BE2C (cell line): ENCODE measurements around the gene NBPF20. TPM values are rescaled to one million over a fixed set of nuclear protein-coding genes. Genes with fewer than 3 reads are reported as not detected.
A peak's percentile ranks its signal among the peaks of the same experiment; 100 is the strongest.
"Not testable (repeated sequence)": the region's sequence is repeated elsewhere in the genome, so short reads cannot be mapped to it uniquely, and the experiment has no call there.

Source experiments
- DNase-seq: peaks from one replicate; pipeline ENCODE4 v3.0.0-alpha.2; 2020
- H3K27me3 ChIP-seq: fragments of 250-450 bp; sonication (Bioruptor Pico); 2 replicates; pipeline ENCODE4 v1.5.1; 2020; ENCODE audit warnings: mild to moderate bottlenecking
- H3K36me3 ChIP-seq: fragments of 250-450 bp; sonication (Bioruptor Pico); 2 replicates; pipeline ENCODE4 v1.5.1; 2020; ENCODE audit warnings: mild to moderate bottlenecking
- H3K4me1 ChIP-seq: fragments of 250-450 bp; sonication (Bioruptor Pico); 2 replicates; pipeline ENCODE4 v1.5.1; 2020
- H3K4me3 ChIP-seq: 2 replicates; pipeline ENCODE4 v1.5.1; 2011; ENCODE audit warnings: low read depth, low read length
- H3K9me3 ChIP-seq: fragments of 250-450 bp; sonication (Bioruptor Pico); 2 replicates; pipeline ENCODE4 v1.5.1; 2020
- CTCF ChIP-seq: IDR thresholded peaks from 2 replicates; pipeline ENCODE4 v1.5.1; 2012; ENCODE audit warnings: mild to moderate bottlenecking, low read depth, low read length
- polyA plus RNA-seq: library from polyadenylated mRNA; unstranded; fragments of >200 nt; gene quantifications from one replicate; pipeline ENCODE4 v1.2.1, GENCODE V29; 2012; ENCODE audit warnings: low read depth, missing spikeins; ENCODE audit not compliant: insufficient read length, insufficient read depth

Gene NBPF20
- 0.91 TPM for polyA plus RNA-seq

GRCh38 chr1:145425436-145426029 lies at the start of gene NBPF20:
Gene NBPF20, minus strand, starts transcription at chr1:145425603. Its CDS starts 20,331 bp downstream, at chr1:145405272.
- Histone ChIP-seq H3K36me3 (no peaks in the 10 kb centered on the region), H3K27me3 (no peaks in the 10 kb centered on the region), H3K9me3 (no peaks in the 10 kb centered on the region), H3K4me1 (no peaks in the 10 kb centered on the region), H3K4me3 (peak within 1 kb of the TSS; percentile 75)
- DNase-seq = peak; percentile 89
- TF ChIP-seq CTCF = no peak

- DNase-seq, H3K27me3 ChIP-seq, H3K36me3 ChIP-seq, H3K4me1 ChIP-seq, H3K9me3 ChIP-seq: not testable (repeated sequence)
- peak overlapping the region; percentile 51; the same call in 1 of the 2 replicates for H3K4me3 ChIP-seq
Observed at GRCh38 chr1:145474837-145475368, 49.5 kb upstream of the NBPF20 start.

- not testable (repeated sequence) for H3K36me3 ChIP-seq, H3K4me3 ChIP-seq, H3K4me1 ChIP-seq
Observed at GRCh38 chr1:145472731-145473130, 47.3 kb upstream of the NBPF20 start.

GRCh38 chr1:145471365-145471764 lies 46.0 kb upstream of the NBPF20 start:
- not testable (repeated sequence) for H3K9me3 ChIP-seq, H3K4me1 ChIP-seq, DNase-seq, H3K4me3 ChIP-seq, H3K27me3 ChIP-seq, H3K36me3 ChIP-seq

More at GRCh38 chr1:145472731-145473130, 47.3 kb upstream of the NBPF20 start:
- DNase-seq, H3K27me3 ChIP-seq, H3K9me3 ChIP-seq: not testable (repeated sequence)

GRCh38 chr1:145465405-145466144 lies 40.2 kb upstream of the NBPF20 start:
- H3K27me3 ChIP-seq, H3K4me1 ChIP-seq, H3K9me3 ChIP-seq, H3K36me3 ChIP-seq: not testable (repeated sequence)
- DNase-seq = peak; percentile 85
- peak overlapping the region; percentile 51 for H3K4me3 ChIP-seq

- H3K4me1 ChIP-seq, H3K9me3 ChIP-seq, H3K36me3 ChIP-seq, DNase-seq, H3K27me3 ChIP-seq: not testable (repeated sequence)
- H3K4me3 ChIP-seq = peak overlapping the region; percentile 51
Observed at GRCh38 chr1:145464708-145465336, 39.4 kb upstream of the NBPF20 start.

GRCh38 chr1:145464017-145464416 lies 38.6 kb upstream of the NBPF20 start:
- not testable (repeated sequence) for H3K9me3 ChIP-seq, DNase-seq, H3K4me1 ChIP-seq, H3K36me3 ChIP-seq, H3K27me3 ChIP-seq, H3K4me3 ChIP-seq

- not testable (repeated sequence) for H3K36me3 ChIP-seq, DNase-seq, H3K4me1 ChIP-seq, H3K9me3 ChIP-seq, H3K27me3 ChIP-seq, H3K4me3 ChIP-seq
Observed at GRCh38 chr1:145460684-145461083, 35.3 kb upstream of the NBPF20 start.

- not testable (repeated sequence) for H3K4me1 ChIP-seq, H3K4me3 ChIP-seq, H3K9me3 ChIP-seq, H3K27me3 ChIP-seq, H3K36me3 ChIP-seq, DNase-seq
Observed at GRCh38 chr1:145460048-145460447, 34.6 kb upstream of the NBPF20 start.

GRCh38 chr1:145459591-145459990 lies 34.2 kb upstream of the NBPF20 start:
- H3K27me3 ChIP-seq, H3K9me3 ChIP-seq, H3K4me3 ChIP-seq, DNase-seq, H3K4me1 ChIP-seq, H3K36me3 ChIP-seq: not testable (repeated sequence)

GRCh38 chr1:145459063-145459462 lies 33.7 kb upstream of the NBPF20 start:
- H3K4me1 ChIP-seq, H3K36me3 ChIP-seq, H3K9me3 ChIP-seq, H3K27me3 ChIP-seq, H3K4me3 ChIP-seq, DNase-seq: not testable (repeated sequence)

- not testable (repeated sequence) for H3K4me1 ChIP-seq, H3K4me3 ChIP-seq, DNase-seq, H3K27me3 ChIP-seq, H3K36me3 ChIP-seq, H3K9me3 ChIP-seq
Observed at GRCh38 chr1:145454824-145455177, 29.4 kb upstream of the NBPF20 start.

- H3K36me3 ChIP-seq, H3K9me3 ChIP-seq, DNase-seq, H3K27me3 ChIP-seq, H3K4me1 ChIP-seq, H3K4me3 ChIP-seq: not testable (repeated sequence)
Observed at GRCh38 chr1:145453873-145454823, 28.7 kb upstream of the NBPF20 start.

- H3K9me3 ChIP-seq, H3K4me1 ChIP-seq, DNase-seq, H3K4me3 ChIP-seq, H3K27me3 ChIP-seq, H3K36me3 ChIP-seq: not testable (repeated sequence)
Observed at GRCh38 chr1:145452506-145452905, 27.1 kb upstream of the NBPF20 start.
